ENCODE data around the gene MYEOV. TPM values are rescaled to one million over a fixed set of nuclear protein-coding genes. Genes with fewer than 3 reads are reported as not detected.

MYEOV gene
- total RNA-seq, result 1 to 10 TPM in 1 of 4 donors, under 1 TPM in 1, not detected in 2; 0.55 to 1.1 TPM

DNA sequence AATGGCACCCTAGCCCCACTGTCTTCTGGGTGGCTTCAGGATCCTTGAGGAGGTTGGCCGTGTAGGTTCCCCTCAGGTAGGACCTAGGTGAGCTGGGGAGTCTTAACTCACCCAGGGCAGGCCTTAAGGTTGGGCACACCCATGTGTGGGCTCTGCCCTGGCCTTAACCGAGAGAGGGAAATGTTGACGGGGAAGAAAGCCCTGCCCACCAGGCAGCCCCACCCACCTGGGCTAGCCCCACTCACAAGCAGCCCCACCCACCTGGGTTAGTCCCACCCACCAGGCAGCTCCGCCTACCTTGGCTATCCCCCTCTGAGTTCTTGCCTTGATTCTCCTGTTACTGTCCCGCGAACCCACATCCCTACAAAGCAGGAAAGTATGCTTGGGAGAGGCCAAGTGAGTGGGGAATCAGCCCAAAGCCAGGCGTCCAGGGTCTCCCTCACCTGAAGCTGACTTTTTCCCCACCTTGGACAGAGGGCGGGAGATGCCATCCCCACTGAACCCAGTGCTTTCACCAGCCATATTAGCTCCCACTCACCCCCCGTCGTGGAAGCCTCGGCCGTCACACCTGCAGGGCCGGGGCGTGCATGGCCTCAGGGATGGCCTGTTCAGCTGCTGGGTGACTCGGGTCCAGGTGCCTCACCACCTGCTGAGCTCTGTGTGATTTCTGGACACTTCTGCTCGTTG, at the start of gene MYEOV:
Gene MYEOV (plus strand): TSS at position 337 of the 687 bp plus-strand sequence. CDS start 1,200 bp downstream, outside the sequence.
- peak; percentile 81 for DNase-seq
- Histone ChIP-seq H3K4me3 (no peak within 1 kb of the TSS), H3K9me3 (no peaks in the 10 kb centered on the region), H3K27me3 (no peaks in the 10 kb centered on the region), H3K4me1 (peaks cover 45 to 69% (median 55%) of the 10 kb centered on the region in 4 donors), H3K27ac (peak within 1 kb of the TSS; percentile 37 to 64 (median 56)), H3K36me3 (no peaks in the 10 kb centered on the region)
- intact Hi-C loops (cut with DNase I; ENCODE audit: low total_unique reads), result no loop called here
- in situ Hi-C loops (cut with MboI; ENCODE audit: low pct_ligation_motif_present in 1 of 4, low pct_unique_long_range_greater_than_20kb in 1 of 4, low sequenced_read_pairs in 3 of 4), result loop anchor here in 1 of 4 donors (5.0 kb wide), 1 partner anchor 348 kb away; the partner anchor contains the start of gene CCND1
- WGBS, 2 donors (ENCODE audit: low coverage in 1 of 2), result 79% methylated on average over 16 of the region's 16 CpGs; no CpG with 5 or more reads in 1 of the 2 donors
- TF ChIP-seq, protein P1, sequence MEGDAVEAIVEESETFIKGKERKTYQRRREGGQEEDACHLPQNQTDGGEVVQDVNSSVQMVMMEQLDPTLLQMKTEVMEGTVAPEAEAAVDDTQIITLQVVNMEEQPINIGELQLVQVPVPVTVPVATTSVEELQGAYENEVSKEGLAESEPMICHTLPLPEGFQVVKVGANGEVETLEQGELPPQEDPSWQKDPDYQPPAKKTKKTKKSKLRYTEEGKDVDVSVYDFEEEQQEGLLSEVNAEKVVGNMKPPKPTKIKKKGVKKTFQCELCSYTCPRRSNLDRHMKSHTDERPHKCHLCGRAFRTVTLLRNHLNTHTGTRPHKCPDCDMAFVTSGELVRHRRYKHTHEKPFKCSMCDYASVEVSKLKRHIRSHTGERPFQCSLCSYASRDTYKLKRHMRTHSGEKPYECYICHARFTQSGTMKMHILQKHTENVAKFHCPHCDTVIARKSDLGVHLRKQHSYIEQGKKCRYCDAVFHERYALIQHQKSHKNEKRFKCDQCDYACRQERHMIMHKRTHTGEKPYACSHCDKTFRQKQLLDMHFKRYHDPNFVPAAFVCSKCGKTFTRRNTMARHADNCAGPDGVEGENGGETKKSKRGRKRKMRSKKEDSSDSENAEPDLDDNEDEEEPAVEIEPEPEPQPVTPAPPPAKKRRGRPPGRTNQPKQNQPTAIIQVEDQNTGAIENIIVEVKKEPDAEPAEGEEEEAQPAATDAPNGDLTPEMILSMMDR (IDR thresholded peaks at IDR 0.05), result no peak
- peak in 1 of 3 donors; percentile 23 for TF ChIP-seq POLR2AphosphoS5 (IDR thresholded peaks at IDR 0.05)

DNA sequence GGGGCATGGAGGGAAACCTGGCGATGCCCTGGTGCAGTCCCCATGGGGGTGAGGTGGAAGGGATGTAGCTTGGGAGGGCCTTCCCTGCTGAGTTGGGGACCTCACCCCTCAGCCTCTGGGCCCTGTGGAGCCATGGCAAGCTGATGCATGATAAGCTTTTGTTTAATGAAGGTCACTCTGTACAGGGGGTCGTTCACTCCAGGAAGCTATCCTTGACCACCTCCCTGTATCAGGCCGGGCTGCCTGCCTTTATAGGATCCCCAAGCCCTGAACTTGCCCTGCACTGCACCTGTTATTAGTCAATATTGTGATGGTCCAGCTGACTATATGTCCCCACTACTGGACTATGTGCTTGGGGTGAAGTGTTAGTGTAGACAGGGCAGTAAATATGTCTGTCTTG, 49.7 kb upstream of the MYEOV start:
- intact Hi-C loops (cut with DNase I; ENCODE audit: low total_unique reads), result no loop called here
- Histone ChIP-seq H3K4me1 (no peaks in the 10 kb centered on the region), H3K4me3 (no peak overlapping the region), H3K9me3 (no peaks in the 10 kb centered on the region), H3K36me3 (no peaks in the 10 kb centered on the region), H3K27me3 (no peaks in the 10 kb centered on the region), H3K27ac (no peak overlapping the region)
- 90% methylated on average over 3 of the region's 3 CpGs; no CpG with 5 or more reads in 1 of the 2 donors for whole genome bisulfite sequencing, 2 donors (ENCODE audit: low coverage in 1 of 2)
- DNase-seq, result no peak
- in situ Hi-C loops (cut with MboI; ENCODE audit: low pct_ligation_motif_present in 1 of 4, low pct_unique_long_range_greater_than_20kb in 1 of 4, low sequenced_read_pairs in 3 of 4), result loop anchor here in 1 of 4 donors (25.0 kb wide), 1 partner anchor 107 kb away; no protein-coding TSS in a partner anchor
- TF ChIP-seq POLR2A (IDR thresholded peaks at IDR 0.05) (no peak), POLR2AphosphoS5 (IDR thresholded peaks at IDR 0.05) (no peak), EP300 (IDR thresholded peaks at IDR 0.05; ENCODE audit: low read depth) (no peak)
- TF ChIP-seq, protein P1 (IDR thresholded peaks at IDR 0.05), result no peak

DNA sequence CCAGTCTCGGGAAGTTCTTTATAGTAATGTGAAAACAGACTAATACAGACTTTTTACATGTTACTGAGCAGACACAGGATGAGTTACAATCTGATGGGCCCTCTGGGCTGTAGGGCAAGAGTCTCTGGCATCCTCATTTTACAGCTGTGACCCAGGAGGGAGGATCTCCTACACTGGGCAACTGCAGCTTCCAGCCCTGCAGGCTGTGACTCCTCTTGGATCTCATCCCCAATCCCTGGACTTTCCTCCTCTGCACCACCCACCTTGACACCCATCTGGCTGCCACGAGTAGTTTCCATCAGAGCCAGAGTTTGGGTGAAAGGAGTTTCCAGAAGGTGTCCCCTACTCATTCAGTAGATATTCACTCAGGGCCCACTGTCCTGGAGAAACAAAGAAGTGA, 48.9 kb upstream of the MYEOV start:
- intact Hi-C loops (cut with DNase I; ENCODE audit: low total_unique reads), result no loop called here
- in situ Hi-C loops (cut with MboI; ENCODE audit: low pct_ligation_motif_present in 1 of 4, low pct_unique_long_range_greater_than_20kb in 1 of 4, low sequenced_read_pairs in 3 of 4), result loop anchor here in 1 of 4 donors (25.0 kb wide), 1 partner anchor 108 kb away; no protein-coding TSS in a partner anchor
- H3K27me3 ChIP-seq, result no peaks in the 10 kb centered on the region
- no peaks in the 10 kb centered on the region for H3K36me3 ChIP-seq
- no peak overlapping the region for H3K4me3 ChIP-seq
- 71 to 86% methylated on average over 1 to 2 of the region's 2 CpGs for WGBS, 2 donors (ENCODE audit: low coverage in 1 of 2)
- no peak overlapping the region for H3K27ac ChIP-seq
- no peaks in the 10 kb centered on the region for H3K4me1 ChIP-seq
- no peak for DNase-seq
- no peaks in the 10 kb centered on the region for H3K9me3 ChIP-seq
- TF ChIP-seq, protein P1 (IDR thresholded peaks at IDR 0.05), result no peak
- no peak for TF ChIP-seq POLR2AphosphoS5 (IDR thresholded peaks at IDR 0.05)
- TF ChIP-seq POLR2A (IDR thresholded peaks at IDR 0.05), result no peak
- no peak for TF ChIP-seq EP300 (IDR thresholded peaks at IDR 0.05; ENCODE audit: low read depth)

DNA sequence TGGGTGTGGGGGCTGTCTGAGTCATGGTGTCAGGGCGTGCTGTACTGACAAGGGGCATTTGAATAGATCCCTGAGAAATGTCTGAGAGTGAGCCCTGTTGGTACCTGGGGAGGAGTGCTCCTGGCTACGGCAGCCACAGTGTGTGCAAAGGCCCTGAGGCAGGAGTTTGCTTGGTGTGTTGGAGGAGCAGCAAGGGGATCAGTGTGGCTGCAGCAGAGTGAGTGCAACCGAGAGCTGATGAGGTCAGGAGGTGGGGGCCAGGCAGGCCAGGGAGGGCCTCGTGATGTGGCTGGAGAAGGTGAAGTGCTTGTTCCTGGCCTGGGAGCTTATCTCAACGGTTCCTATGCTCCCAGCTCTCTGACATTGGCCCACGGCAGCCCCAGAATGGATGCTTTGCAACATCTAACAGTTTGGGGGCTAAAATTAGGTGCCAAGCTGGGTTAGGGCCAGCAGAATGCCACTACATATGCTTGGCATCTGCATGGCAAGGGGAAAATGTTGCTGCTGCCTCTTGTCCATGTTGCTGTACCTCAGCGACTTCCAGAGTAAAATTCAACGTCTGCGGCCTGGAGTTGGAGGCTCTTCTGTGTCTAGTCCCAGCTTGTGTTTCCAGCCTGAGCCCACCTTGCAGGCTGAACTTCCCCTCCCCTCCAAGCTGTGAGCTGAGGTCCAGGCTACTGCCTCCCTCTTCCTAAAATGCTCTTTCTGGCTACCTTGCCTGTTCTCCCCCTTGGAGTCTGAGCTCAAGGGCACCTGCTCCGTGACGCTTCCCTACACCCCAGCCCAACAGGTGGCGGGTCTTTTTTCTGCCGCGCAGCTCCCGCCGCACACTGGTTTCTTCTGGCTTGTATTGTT, 48.2 kb upstream of the MYEOV start:
- no peaks in the 10 kb centered on the region for H3K4me1 ChIP-seq
- DNase-seq, result no peak
- intact Hi-C loops (cut with DNase I; ENCODE audit: low total_unique reads), result no loop called here
- no peaks in the 10 kb centered on the region for H3K9me3 ChIP-seq
- H3K36me3 ChIP-seq, result no peaks in the 10 kb centered on the region
- in situ Hi-C loops (cut with MboI; ENCODE audit: low pct_ligation_motif_present in 1 of 4, low pct_unique_long_range_greater_than_20kb in 1 of 4, low sequenced_read_pairs in 3 of 4), result loop anchor here in 1 of 4 donors (25.0 kb wide), 1 partner anchor 108 kb away; no protein-coding TSS in a partner anchor
- 82 to 84% methylated on average over 10 to 16 of the region's 16 CpGs for WGBS, 2 donors (ENCODE audit: low coverage in 1 of 2)
- TF ChIP-seq POLR2AphosphoS5 (IDR thresholded peaks at IDR 0.05), result no peak
- TF ChIP-seq, protein P1 (IDR thresholded peaks at IDR 0.05), result no peak
- TF ChIP-seq EP300 (IDR thresholded peaks at IDR 0.05; ENCODE audit: low read depth), result no peak
- no peak for TF ChIP-seq POLR2A (IDR thresholded peaks at IDR 0.05)
- no peak overlapping the region for H3K27ac ChIP-seq
- no peak overlapping the region for H3K4me3 ChIP-seq
- no peaks in the 10 kb centered on the region for H3K27me3 ChIP-seq

Measured in transverse colon (tissue), 4 donors.